ENCODE data around the gene GLT1D1.

The GLT1D1 gene

GRCh38 chr12:129009833-129010622, 156.8 kb downstream of the GLT1D1 start:
- no peak for DNase-seq

- no peak for DNase-seq
These were observed 162.9 kb downstream of the GLT1D1 start for GRCh38 chr12:129016159-129016558.

GRCh38 chr12:129025055-129025454, 171.8 kb downstream of the GLT1D1 start:
- no peak for DNase-seq

GRCh38 chr12:129028844-129029243, 175.6 kb downstream of the GLT1D1 start:
- DNase-seq, result no peak
